HG02938 (cell line): ENCODE data around the gene NDUFC2.
"Not testable (repeated sequence)": the region's sequence is repeated elsewhere in the genome, so short reads cannot be mapped to it uniquely, and the experiment has no call there.

Experiments
- ATAC-seq: cut with Tn5 transposase; IDR thresholded peaks from one replicate; pipeline ENCODE4 v1.9.1; 2021; ENCODE audit warnings: mild to moderate bottlenecking, moderate library complexity; ENCODE audit not compliant: unreplicated experiment

NDUFC2 gene

DNA sequence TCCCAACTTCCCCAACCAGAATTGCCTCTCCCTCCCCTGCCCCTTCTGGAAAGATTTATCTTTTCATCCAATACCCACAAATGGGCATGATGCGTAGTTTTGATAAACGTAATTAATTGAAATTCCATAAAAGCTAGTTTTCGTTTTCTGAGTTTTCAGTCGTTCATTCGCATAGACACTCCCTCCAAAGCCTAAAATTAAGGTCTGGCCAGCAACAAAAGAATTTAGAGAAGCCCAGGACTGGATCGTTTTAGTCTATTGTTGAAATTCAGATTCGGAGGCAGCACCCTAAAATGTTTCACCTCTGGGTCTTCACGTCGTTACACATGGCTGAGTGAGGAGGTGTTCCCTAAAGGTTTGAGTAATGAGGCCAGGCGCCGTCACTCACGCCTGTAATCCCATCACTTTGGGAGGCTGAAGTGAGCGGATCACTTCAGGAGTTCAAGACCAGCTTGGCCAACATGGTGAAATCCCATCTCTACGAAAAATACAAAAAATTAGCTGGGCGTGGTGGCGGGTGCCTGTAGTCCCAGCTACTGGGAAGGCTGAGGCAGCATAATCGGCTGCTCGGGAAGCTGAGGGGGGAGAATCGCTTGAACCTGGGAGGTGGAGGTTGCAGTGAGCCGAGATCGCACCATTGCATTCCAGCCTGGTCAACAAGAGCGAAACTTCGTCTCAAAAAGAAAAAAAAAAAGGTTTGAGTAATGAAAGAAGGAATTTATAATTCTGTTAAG, 589 bp upstream of the NDUFC2 start:
- no peak for ATAC-seq

DNA sequence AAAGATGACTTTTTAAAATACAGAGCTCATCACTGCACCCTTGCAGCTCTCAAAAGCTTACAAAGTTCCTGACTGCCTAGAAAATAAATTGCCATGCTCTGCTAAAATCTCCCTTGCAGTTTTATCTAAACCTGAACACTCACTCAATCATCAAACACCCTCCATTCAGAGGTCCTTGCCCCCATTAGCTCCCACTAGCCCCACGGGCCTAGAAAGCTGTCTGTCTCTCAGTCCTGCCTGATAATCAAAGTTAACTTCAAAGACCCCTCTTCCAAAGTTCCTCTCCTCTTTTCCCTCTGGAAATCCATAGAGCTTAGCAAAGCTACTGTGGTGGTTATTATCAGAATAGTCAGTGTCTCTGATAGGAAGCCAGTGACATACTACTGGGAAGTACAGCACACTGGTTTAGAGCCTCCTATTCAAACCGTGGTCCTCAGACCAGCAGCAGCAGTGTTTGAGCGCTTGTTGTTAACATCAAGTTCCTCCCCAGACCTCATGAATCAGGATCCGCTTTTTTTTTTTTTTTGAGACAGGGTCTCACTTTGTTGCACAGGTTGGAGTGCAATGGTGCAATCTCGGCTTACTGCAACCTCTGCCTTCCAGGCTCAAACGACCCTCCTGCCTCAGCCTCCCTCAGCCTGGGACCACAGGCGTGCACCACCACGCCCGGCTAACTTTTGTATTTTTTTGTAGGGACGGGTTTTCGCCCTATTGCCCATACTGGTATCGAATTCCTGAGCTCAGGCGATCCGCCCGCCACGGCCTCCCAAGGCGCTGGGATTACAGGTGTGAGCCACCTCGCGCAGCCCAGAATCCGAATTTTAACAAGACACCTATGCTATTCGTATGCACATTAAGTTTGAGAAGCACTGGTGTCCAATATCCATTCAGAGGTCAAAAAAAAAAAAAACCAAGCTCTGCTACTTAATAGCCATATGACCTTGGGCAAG, 1.2 kb downstream of the NDUFC2 start:
- ATAC-seq: no peak

DNA sequence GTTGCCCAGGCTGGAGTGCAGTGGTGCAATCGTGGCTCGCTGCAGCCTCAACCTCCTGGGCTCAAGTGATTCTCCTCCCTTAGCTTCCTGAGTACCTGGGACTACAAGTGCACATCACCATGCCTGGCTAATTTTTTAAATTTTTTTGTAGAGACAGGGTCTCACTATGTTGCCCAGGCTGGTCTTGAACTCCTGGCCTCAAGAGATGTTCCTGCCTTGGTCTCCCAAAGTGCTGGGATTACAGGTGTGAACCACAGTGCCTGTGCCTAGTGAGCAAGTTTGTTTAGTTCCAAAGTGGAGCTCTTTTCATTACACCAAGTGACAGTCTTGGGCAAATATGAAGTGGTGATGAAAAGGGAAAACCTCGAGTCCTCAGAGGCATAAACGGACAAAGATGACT, 2.1 kb downstream of the NDUFC2 start:
- ATAC-seq: not testable (repeated sequence)

DNA sequence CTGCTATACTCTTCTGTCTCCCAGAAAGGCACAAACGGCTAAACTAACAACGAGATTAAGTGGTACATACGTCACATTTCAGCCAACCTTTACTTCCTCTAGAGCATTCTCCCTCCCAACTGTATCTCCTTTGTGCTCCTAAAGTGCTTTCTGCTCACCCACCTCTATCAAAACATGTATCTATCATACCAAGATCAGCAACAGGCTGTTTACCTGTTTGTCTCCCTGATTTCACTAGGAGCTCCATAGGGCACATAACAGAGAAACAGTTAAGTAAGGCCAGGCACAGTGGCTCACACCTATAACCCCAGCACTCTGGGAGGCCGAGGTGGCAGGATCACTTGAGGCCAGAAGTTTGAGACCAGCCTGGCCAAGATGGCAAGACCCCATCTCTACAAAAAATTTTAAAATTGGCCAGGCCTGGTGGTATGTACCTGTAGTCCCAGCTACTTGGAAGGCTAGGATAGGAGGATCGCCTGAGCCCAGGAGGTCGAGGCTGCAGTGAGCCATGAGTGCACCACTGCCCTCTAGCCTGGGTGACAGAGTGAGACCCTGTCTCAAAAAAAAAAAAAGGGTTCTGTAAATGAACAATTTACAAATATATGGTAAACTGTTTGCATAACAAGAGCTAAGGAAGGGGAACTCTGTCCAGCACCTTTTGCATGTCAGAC, 2.8 kb downstream of the NDUFC2 start:
- no peak for ATAC-seq

DNA sequence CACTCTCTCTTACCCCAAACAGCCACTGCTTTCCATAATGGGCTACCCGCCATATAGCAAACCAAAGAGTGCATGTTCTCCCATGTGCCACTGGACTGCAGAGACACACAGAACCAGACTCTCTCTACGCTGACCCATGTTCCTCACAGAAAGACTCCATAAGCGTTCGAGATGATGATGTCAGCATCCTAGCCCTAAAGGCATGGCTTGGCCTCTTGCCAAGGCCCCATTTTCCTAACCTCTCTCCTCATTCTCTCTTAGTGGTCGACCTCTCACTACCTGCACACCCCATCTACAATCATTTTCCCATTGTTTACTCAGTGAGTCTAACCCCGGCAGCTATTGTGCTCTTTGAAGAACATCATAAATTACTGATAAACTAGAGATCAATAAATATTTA, 4.9 kb downstream of the NDUFC2 start:
- no peak for ATAC-seq

DNA sequence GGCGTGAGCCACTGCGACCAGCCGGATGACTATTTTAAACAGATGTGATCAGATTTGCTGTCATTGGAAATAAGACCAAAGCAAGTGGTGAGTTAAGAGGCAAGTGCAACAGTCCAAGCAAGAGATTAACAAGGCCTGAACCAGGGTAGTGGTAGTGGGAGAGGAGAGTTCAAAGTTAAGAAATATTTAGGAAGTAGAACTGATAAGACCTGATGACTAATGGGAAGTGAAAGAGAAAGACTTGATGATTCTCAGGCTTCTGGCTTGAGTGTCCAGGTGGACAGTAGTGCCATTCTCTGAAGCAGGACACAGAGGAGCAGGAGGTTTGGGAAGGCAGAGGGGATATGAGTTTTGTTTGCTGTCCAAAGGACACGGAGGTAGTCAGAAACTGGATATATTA, 7.2 kb downstream of the NDUFC2 start:
- ATAC-seq: no peak

DNA sequence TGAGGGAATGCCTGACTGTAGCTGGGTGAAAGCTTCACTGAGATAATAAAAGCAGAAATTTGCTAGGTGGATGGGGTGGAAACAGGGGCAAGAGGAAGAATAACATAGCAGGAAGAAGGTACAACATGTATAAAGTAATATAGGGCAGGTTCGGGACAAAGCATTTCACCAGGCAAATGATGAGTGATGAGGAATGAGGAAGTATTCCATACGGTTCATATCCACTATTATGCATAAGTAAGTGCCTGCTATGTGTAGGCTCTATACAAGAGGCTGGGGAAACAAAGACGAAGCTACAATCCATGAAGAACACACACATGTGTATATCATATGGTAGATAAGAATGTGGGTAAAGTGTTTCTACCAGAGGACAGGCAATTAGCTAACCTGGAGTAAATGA, 7.9 kb downstream of the NDUFC2 start:
- no peak for ATAC-seq

DNA sequence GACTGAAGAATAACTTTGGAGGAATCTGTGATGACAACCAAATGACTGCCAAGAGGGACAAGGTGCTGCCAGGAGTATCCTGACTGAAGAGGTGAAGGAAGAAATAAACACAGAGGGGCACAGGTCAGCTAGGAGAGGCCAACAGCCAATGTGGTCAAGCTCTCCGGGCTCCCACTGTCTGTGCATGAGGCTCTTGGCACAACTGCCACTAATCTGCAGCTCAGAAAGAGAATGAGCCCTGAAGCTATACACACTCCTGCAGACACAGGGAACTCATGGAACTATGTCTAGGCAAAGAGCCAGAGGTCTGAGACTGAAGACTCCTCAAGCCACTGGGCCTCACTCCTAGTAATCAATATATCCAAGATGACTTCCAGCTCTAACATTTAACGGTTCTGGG, 9.0 kb downstream of the NDUFC2 start:
- ATAC-seq: no peak

DNA sequence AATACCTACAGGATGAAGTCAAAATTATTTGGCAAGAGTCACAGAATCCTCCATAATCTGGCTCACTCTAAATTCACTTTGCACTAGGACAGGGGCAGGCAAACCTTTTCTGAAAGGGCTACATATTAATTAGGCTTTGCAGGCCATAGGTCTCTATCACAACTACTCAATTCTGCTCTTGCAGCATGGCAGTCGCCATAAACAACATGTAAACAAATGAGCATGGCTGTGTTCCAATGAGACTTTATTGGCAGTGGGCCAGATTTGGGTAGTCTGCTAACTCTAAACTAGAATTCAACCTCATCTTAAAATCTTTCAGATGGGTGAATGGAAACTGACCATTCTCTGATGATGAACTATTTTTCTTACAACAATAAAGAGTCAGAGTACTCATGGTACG, 10.2 kb downstream of the NDUFC2 start:
- no peak for ATAC-seq

DNA sequence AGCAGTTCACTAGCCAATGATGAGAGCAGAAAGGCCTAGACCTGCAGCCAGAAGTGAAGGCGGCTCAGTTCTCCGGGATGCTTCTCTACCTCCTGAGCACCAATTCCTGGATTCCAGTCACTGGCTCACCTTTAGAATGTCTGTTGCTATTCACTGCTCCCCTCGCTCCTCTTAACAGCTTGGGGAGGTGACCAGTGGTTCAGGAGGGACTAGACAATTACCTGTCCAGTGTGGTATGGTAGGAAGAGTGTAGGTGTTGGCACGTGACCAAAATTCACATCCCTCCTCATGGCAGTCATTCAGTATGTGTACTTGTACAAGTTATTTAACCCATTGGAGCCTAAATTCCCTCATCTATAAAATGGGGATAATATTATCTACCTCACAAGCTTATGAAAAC, 12.0 kb downstream of the NDUFC2 start:
- ATAC-seq: no peak

DNA sequence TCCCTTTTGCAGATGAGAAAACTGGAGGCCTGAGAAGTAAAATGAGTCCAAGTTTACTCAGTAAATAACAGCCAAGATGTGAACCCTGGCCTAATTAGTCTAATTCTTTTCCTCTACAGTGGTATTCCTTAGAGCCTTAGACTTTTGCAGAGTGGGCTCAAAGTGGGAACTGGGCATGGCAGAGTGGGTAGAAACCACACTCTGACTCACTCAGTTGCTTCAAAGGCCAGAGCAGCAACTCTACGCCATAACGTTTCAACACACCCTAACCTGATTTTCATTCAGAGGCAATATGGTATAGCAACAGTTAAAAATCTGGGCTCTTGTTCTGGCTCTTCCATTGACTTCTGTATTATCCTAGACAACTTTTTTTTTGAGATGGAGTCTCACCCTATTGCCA, 13.2 kb downstream of the NDUFC2 start:
- no peak for ATAC-seq

DNA sequence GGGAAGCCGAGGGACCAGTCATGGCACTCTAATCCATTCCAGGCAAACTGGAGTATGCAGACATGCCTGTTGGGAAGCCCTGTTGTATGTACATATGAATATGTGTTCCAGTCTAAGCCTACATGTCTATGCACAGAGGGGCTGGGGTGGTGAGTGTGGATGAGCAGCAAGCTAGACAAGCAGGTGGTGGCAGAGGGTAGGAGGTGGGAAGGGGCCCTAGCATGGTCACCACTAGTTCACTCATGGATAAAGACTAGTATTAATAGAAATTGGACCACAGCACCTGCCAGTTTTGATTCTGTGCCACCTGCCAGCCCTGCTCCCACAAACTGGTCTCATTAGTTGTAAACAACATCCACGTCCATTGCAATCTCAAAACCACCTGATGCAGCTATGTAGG, 14.5 kb downstream of the NDUFC2 start:
- ATAC-seq: no peak

DNA sequence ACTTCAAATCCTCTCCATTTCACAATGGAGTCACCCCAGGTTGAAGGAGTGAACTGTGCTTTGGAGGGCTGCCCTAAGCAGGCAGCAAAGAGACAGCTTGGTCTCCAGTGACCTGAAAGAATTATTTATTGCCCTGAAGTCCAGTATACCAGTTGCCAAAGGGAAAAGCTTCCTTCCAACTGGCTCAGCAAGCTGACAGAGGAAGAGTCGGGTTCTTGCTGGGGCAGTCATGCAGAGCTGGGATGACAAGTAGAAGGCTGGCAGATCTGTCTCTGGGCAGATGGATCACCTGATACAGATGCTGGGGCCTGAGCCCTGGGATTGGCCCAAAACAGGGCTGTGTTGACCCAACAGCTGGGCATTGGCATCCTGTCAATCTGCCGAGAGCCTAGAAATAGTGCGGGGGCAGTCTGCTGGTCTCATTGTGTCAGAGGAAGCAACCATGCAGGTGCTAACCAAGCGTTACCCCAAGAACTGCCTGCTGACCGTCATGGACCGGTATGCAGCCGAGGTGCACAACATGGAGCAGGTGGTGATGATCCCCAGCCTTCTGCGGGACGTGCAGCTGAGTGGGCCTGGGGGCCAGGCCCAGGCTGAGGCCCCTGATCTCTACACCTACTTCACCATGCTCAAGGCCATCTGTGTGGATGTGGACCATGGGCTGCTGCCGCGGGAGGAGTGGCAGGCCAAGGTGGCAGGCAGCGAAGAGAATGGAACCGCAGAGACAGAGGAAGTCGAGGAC, 16.1 kb downstream of the NDUFC2 start, which contains the start of gene THRSP:
THRSP (plus strand) TSS at position 422 of the 742 bp plus-strand sequence; CDS start at position 443, 21 bp downstream.
- ATAC-seq: no peak

DNA sequence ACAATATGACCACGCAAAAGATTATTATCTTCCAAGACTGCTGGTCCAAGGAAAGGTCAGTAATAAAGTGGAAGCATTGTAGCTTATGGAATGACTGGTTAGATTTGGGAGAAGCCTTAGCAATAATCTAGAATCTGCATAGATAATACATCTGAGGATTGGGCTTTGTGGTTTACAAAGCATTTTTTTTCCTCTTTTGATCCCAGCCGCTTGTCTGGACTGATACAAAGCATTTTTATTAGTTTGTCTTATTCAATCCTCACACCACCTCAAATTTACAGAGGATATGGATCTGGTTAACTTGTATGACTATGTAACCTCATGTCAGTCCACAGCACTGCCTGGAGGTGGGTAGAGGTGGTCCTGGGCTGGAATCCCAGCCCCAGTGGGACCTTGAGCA, 17.0 kb downstream of the NDUFC2 start:
- ATAC-seq: no peak

DNA sequence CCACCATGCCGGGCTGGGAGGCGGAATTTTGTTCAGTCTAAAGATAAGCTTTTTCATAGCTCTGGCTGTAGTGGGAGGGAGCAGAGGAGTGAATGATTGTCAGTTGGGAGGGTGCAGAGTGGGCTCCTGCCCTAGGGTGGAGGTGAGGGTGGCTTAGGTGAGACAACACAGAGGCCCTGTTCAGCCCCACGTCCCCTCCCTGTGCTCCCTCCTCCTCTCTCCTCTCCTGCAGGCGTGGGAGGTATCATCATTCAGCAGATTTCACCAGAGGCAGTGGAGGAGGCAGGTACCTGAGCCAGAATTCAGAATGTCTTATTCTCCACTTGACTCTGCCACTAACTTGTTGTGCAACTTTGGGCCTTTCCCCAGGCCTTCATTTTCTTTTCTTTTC, 17.7 kb downstream of the NDUFC2 start:
- ATAC-seq: no peak

DNA sequence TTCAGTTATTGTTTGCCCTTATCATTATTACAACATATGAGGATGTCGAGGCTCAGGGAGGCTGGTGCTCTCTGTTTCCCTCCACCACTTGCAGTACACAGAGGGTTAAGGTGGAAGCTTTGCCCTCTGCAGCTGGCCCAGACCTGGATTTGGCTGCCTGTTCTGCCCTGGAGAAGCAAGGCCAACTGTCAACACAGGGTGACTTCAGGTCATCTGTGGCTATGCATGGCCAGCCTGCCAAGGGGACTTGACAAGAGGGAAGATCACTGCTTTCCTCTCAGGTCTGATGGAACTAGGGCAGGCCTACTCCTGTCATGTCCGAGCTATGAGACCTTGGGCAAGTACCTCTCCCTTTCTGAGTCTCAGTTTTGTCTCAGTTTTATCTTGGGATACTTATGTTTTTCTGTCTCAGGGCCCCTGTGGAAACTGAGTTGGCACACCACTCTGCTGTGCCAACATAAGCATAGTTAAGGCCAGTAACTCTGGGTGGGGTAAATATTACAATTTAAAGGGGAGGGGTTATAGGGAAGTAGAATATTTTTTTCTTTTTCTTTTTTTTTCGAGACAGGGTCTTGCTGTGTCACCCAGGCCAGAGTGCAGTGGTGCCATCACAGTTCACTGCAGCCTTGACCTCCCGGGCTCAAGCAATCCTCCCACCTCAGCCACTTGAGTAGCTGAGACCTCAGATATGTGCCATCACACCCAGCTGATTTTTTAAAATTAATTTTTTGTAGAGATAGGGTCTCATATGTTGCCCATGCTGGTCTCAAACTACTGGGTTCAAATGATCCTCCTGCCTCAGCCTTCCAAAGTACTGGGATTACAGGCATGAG, 18.4 kb downstream of the NDUFC2 start:
- no peak for ATAC-seq

DNA sequence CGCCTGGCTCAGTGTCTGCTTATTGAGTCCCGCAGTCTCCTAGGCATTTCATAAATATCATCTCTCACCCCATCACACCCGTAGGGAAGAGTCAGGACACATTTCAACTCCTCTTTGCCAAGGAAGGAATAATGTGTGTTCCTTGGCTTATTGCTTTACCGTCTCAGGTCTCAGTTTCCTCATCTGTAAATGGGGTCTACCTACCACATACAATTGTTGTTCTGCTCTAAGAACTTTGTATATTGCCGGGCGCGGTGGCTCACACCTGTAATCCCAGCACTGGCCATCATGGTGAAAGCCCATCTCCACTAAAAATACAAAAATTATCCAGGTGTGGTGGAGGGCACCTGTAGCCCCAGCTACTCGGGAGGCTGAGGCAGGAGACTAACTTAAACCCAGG, 19.1 kb downstream of the NDUFC2 start:
- ATAC-seq: no peak

DNA sequence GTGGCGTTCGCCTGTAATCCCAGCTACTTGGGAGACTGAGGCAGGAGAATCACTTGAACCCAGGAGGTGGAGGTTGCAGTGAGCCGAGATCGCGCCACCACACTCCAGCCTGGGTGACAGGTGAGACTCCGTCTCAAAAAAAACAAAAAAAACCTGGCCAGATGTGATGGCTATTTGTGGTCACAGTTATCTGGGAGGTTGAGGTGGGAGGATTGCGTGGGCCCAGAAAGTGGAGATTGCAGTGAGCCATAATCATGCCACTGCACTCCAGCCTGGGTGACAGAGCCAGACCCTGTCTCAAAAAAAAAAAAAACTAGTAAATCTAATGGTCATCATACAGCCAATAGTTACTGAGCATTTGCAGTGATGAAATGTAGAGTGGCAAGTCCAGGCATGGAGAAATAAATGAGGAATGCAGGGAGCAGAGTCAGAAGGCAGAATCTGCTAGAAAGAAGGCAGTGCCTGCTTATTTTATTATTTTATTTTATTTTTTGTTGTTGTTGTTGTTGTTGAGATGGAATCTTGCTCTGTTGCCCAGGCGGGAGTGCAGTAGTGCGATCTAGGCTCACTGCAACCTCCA, 19.8 kb downstream of the NDUFC2 start:
- not testable (repeated sequence) for ATAC-seq

DNA sequence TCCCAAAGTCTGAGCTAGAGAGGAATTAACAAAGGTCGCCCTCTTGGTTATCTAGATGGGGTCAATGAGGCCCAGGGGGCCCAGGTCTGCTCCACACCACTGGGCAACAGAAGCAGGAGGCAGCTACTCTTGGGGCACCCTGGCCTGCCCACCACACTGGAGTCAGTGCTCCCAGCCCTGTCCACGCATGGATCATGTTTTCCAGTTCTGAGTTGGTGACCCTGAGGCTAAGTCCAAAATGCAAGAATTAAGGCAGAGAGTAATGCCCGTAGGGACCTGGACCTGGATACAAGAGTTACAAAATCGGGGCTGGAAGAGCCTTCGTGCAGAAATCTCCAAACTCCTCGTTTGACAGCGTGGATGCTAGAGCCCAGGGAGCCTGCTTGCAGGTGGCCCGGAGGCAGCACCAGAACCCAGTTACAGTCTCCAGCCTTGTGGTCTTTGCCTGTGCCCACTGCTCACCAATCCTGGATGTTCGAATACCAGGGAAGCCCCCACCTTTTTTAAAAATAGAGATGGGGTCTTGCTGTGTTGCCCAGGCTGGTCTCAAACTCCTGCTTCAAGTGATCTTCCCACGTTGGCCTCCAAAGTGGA, 22.1 kb downstream of the NDUFC2 start:
- ATAC-seq: no peak
